Measurements from ENCODE around the gene SNRNP70.
"Not testable (repeated sequence)": the region's sequence is repeated elsewhere in the genome, so short reads cannot be mapped to it uniquely, and the experiment has no call there.

The SNRNP70 gene, protein sequence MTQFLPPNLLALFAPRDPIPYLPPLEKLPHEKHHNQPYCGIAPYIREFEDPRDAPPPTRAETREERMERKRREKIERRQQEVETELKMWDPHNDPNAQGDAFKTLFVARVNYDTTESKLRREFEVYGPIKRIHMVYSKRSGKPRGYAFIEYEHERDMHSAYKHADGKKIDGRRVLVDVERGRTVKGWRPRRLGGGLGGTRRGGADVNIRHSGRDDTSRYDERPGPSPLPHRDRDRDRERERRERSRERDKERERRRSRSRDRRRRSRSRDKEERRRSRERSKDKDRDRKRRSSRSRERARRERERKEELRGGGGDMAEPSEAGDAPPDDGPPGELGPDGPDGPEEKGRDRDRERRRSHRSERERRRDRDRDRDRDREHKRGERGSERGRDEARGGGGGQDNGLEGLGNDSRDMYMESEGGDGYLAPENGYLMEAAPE

DNA sequence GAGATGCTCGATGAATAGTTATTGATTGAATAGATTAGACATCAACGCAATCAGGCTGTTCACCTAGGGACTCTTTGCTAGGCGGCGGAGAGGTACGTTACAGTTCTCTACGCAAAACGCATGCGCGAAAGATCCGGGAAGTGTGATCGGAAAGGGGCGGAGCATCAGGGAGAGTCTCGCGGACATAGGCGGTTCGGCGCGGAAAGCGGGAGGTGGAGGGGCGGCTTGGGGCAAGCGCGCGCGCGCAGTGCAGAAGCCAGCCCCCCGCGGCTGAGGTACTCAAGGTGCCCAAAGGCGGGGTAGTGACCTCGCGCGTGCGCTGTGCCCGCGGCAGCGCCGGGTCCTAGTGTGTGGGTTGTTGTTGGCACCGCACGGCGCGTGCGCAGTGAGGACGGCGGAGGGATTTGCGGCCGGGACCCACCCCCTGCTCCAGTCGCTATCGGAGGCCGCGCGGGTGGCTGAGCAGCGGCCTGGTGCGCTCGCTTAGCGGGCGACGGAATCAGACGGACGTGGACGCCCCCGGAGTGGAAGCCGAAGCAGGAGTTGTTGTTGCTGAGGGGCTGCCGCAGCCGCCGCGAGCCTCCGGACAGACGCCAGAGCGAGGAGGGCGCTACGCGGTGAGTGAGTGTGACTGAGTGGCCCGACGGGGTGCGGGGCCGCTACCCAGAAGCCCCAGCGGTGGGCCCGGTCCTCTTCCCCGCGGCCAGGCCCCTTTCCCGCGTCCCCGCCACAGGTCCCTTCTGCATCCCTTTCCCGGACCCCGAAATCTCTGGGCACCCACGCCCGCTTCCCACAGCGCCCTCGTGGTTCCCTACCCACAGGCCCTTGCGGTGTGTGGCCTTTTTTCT, at the start of gene SNRNP70:
Gene SNRNP70 (plus strand): TSS at position 432 of the 848 bp plus-strand sequence. CDS start 964 bp downstream, outside the sequence.
- DNase-seq = peak; percentile 98

DNA sequence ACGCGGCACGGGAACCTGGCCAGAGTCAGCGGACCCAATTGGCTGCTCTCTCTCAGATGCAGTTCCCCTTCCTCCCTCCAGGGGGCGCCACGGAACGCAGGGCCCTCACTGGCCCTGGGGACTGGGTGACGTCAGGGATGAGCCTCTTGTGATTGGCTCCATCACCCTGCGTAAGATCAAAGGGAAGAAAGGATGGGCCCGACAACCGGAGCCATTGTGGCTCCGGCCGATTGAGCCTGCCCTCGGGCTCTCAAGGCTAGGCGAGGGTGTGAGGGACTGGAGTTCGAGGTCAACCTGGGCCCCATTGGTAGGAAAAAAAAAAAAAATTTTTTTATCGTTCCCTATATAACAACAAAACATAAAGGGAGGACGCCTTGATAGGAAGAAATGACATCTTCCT, 48.4 kb upstream of the SNRNP70 start, which contains the start of gene CGB1:
Gene CGB1 (minus strand): TSS at position 81 of the 400 bp plus-strand sequence. CDS start 184 bp downstream, outside the sequence.
- DNase-seq = peak; percentile 24

DNA sequence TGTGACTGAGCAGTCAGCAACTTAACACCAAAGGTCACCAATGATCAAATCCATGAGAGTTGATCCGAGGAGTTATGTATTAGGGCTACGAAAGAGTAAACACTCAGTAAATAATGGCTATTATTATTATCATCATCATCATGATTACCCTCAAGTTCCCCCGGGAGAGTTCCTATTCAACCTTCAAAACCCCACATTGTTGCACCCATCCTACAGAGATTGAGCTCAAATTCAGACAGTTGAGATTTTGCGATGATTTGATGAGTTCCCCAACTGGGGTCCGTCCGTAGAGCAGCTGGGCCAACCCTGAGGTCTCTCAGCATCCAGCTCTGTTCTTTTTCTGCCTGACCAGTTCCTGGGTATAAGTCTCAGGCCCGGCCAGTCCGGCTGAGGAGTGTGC, 47.1 kb upstream of the SNRNP70 start:
- DNase-seq = not testable (repeated sequence)

DNA sequence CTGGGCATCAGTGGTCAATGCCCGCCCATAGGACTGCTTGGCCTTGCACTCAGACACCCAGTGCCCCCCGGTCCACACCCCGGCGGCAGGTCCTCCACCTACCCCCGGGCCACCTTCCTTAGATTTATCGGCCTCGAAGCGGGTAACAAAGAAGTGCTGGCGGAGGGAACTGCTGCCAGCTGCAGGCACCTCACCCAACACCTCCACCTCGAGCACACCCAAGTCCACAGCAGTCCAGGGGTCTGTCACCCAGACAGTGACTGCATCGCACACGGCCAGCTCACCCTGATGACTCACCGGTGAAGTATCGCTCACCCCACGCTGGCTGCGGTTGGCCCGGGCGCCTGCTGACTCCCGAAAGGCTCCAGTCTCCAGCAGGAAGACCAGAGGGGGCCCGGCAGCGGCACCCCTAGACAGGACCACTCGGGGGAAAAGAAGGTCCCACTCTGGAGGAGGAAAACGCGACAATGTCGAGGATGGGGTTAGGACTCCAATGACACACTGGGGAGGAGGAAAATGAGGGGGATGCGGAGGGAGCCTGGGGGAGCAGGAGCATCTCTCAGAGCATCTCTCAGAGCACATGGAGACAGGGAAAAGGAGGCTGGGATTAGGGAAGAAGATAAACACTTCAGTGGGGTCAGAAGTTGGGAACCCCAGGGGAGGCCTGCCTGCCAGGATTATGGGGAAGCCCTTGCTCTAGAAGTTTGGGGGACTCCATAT, 46.5 kb upstream of the SNRNP70 start:
- DNase-seq = not testable (repeated sequence)

DNA sequence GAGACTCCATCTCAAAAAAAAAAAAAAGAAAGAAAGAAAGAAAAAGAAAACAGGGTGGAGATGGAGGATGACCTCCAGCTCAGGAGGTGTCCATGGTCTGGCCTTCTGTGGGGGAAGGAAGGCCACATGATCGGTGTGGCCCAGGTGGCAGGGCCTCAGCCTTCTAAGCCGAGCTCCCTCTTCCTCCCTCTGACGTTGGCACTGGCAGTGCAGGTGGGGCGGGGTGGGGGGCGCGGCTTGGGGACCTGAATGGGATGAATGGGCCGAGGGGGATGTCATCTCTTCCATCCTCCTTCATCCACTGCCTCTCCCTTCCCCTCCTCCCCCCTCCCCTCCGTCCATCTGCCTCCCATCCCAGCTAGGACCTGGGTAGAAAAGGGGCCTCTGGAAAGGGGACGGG, 45.5 kb upstream of the SNRNP70 start:
- not testable (repeated sequence) for DNase-seq

DNA sequence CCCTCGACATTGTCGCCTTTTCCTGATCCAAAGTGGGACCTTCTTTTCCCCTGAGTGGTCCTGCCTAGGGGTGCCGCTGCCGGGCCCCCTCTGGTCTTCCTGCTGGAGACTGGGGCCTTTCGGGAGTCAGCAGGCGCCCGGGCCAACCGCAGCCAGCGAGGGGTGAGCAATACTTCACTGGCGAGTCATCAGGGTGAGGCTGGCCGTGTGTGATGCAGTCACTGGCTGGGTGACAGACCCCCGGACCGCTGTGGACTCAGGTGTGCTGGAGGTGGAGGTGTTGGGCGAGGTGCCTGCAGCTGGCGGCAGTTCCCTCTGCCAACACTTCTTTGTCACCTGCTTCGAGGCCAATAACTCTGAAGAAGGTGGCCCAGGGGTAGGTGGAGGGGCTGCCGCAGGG, 43.1 kb upstream of the SNRNP70 start:
- DNase-seq = no peak

DNA sequence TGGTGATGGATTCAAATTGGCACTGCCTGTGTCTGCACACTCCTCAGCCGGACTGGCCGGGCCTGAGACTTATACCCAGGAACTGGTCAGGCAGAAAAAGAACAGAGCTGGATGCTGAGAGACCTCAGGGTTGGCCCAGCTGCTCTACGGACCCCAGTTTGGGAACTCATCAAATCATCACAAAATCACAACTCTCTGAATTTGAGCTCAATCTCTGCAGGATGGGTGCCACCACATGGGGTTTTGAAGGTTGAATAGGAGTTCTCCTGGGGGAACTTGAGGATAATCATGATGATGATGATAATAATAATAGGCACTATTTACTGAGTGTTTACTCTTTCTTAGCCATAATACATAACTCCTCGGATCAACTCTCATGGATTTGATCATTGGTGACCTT, 42.6 kb upstream of the SNRNP70 start:
- DNase-seq = not testable (repeated sequence)

DNA sequence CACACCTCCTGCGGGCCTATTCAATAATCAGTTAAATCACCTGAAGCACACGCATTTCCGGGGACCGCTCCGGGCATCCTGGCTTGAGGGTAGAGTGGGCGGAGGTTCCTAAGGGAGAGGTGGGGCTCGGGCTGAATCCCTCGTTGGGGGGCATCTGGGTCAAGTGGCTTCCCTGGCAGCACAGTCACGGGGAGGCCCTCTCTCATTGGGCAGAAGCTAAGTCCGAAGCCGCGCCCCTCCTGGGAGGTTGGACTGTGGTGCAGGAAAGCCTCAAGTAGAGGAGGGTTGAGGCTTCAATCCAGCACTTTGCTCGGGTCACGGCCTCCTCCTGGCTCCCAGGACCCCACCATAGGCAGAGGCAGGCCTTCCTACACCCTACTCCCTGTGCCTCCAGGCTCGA, 41.7 kb upstream of the SNRNP70 start, which contains the start of gene CGB5:
Gene CGB5 (plus strand): TSS at position 301 of the 400 bp plus-strand sequence. CDS start 362 bp downstream, outside the sequence.
- not testable (repeated sequence) for DNase-seq

DNA sequence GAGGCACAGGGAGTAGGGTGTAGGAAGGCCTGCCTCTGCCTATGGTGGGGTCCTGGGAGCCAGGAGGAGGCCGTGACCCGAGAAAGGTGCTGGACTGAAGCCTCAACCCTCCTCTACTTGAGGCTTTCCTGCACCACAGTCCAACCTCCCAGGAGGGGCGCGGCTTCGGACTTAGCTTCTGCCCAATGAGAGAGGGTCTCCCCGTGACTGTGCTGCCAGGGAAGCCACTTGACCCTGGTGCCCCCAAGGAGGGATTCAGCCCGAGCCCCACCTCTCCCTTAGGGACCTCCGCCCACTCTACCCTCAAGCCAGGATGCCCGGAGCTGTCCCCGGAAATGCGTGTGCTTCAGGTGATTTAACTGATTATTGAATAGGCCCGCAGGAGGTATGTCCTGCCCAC, 36.2 kb upstream of the SNRNP70 start, which contains the start of gene CGB8:
Gene CGB8 (minus strand): TSS at position 101 of the 400 bp plus-strand sequence. CDS start 372 bp downstream, outside the sequence.
- DNase-seq = not testable (repeated sequence)

DNA sequence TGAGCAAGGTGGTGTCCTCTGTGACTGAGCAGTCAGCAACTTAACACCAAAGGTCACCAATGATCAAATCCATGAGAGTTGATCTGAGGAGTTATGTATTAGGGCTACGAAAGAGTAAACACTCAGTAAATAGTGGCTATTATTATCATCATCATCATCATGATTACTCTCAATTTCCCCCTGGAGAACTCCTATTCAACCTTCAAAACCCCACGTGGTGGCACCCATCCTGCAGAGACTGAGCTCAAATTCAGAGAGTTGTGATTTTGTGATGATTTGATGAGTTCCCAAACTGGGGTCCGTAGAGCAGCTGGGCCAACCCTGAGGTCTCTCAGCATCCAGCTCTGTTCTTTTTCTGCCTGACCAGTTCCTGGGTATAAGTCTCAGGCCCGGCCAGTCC, 35.4 kb upstream of the SNRNP70 start:
- not testable (repeated sequence) for DNase-seq

DNA sequence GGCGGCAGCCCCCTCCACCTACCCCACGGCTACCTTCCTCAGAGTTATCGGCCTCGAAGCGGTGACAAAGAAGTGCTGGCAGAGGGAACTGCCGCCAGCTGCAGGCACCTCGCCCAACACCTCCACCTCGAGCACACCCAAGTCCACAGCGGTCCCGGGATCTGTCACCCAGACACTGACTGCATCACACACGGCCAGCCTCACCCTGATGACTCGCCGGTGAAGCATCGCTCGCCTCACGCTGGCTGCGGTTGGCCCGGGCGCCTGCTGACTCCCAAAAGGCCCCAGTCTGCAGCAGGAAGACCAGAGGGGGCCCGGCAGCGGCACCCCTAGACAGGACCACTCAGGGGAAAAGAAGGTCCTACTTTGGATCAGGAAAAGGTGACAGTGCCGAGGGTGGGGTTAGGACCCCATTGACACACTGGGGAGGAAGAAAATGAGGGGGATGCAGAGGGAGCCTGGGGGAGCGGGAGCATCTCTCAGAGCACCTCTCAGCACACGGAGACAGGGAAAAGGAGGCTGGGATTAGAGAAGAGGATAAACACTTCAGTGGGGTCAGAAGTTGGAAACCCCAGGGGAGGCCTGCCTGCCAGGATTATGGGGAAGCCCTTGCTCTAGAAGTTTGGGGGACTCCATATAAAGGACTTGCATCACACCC, 34.7 kb upstream of the SNRNP70 start:
- not testable (repeated sequence) for DNase-seq

DNA sequence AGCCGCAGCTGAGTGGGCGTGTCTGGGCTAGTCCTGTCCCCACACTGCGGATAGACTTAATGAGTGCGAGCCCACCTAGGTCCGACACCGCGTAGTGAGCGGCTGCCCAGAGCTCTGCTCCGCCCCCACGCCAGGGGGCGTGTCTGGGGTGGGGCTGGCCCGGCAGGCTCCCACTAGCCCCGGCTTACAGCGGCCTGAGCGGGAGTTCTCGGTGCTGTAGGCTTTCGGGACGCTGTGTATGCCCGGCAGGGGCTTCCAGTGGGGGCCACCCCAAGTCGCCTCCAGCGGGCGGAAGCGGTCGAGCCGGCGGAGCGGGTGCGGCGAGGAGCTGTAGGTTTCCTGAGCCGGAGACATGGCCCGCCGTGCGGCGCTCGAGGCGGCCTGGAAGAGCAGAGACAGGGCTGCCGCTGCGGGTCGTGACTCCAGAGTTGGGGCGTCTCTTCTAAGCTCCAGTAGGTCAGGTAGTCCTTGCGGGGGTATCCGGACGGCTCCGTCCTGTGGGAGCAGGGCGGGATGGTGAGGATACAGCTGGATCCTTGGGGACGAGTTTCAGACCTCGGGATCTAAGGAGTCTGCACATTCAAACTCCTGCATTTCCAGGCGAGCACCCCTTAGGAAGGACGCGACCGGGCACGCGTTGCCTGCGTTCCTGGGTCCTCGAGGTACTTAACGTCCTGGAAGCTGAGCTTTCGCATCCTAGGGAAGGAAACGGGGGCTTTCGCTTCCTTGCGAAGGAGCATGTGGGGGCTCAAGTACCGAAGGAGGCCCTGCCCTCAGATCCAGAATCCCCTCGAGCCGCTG, 28.9 kb upstream of the SNRNP70 start:
- DNase-seq = peak; percentile 43

DNA sequence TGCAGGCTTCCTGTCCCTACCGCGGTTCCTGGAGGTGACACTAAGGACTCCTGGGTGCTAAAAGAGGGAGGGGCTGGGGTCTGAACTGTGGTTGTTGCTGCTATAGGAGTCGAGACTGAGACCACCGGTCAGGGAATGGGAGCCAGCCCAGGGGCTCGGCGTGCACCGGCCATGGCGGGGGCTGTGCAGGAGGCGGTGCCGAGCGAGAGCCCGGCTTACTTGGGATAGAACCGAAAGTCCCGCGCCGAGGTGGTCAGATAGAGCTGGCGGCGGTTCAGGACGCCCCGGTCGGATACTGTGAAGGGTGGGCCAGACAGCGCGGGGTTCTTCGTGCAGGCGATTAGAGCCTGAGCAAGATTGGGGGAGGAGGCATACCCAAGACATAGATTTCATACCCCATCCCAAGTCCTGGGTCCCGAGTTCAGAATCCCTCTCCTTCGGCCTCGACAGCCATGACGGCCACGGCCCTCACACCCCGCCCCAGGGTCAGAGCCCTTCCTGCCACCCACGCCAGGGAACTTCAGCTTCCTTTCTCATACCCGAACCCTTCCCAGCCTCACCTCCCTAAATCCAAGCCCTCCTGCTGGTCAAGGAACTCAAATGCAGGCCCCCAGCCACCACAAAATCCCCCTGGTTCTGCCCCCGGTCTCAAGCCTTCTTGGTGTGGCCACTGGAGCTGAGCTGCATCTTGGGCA, 28.2 kb upstream of the SNRNP70 start:
- not testable (repeated sequence) for DNase-seq

DNA sequence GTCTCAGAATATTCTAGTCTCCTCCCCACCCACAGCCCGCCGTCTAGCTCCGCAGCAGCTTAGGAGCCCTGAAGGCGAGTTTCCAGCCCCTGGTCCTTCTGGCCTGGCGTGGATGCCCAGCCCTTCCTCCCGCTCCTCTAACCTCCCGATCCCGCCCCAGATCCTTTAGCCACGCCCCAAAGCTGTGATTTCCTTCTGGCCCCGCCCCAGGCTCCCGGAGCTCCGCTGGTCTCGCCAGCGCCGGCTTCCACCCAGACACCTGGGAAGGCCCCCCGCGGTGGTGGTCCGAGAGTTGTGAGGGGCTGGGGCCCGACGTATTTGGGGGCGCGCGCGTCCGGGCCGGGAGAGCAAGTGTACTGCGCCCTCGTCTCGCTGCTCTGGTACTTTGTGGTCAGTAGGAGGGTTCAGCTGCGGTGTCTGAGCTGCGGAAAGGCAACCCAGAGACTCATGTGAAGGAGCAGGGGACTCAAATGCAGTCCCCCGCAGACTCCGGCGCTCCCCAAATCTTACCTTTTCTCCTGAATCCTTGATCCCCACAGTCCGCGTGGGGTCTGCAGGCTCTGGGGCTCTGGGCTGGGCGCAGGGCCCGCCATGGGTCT, 27.5 kb upstream of the SNRNP70 start, which contains the start of gene CGB7:
Gene CGB7 (minus strand): TSS at position 114 of the 599 bp plus-strand sequence. CDS start 2,374 bp downstream, outside the sequence.
- peak; percentile 28 for DNase-seq

DNA sequence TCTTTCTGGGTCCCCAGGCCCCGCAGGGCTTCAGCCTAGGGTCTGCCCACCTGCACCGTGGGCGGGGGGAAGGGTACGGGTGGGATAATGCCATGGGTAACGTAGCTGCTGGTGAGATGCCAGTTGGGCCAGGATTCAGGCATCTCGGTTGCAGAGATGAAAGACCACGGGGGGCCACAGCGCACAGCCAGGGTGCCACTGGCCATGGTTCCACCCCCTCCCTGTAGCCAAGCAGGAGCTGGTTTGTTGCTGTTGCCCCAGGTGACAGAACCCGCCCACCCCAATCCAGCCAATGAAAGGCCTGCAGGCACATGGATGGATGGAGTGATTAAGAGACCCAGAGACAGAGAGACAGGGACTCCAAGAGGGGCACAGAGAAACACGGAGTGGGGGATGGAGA, 26.7 kb upstream of the SNRNP70 start:
- DNase-seq = no peak

DNA sequence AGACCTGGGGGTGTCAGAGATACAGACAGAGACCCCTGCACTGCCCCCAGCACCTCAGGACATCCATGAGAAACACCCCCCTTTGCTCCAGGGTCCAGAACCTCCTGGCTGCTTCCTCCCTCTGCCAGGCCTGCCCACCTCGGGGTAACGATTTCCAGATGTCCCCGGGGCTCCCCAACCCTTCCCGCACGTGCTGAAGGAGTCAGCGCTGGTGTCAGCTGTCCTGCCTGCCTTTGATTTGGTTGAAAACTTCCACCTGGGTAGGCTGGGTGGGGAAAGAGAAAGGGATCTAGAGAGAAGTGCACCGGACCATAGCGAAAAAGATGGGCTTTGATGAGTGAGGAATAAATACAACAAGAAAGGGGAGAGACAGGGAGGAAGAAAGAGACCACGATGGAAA, 26.2 kb upstream of the SNRNP70 start:
- DNase-seq = no peak

DNA sequence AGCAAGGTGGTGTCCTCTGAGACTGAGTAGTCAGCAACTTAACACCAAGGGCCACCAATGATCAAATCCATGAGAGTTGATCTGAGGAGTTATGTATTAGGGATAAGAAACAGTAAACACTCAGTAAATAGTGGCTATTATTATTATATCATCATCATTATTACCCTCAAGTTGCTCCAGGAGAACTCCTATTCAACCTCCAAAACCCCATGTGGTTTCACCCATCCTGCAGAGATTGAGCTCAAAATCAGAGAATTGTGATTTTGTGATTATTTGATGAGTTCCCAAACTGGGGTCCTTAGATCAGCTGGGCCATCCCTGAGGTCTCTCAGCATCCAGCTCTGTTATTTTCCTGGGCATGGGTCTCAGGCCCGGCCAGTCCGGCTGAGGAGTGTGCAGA, 24.3 kb upstream of the SNRNP70 start:
- DNase-seq = no peak

DNA sequence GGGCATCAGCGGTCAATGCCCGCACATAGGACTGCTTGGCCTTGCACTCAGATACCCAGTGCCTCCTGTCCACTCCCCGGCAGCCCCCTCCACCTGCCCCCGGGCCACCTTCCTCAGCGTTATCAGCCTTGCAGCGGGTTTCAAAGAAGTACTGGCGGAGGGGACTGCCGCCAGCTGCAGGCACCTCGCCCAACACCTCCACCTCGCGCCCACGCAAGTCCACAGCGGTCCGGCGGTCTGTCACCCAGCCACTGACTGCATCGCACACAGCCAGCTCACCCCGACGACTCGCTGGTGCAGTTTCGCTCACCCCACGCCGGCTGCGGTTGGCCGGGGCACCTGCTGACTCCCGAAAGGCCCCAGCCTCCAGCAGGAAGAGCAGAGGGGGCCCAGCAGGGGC, 23.8 kb upstream of the SNRNP70 start:
- no peak for DNase-seq

DNA sequence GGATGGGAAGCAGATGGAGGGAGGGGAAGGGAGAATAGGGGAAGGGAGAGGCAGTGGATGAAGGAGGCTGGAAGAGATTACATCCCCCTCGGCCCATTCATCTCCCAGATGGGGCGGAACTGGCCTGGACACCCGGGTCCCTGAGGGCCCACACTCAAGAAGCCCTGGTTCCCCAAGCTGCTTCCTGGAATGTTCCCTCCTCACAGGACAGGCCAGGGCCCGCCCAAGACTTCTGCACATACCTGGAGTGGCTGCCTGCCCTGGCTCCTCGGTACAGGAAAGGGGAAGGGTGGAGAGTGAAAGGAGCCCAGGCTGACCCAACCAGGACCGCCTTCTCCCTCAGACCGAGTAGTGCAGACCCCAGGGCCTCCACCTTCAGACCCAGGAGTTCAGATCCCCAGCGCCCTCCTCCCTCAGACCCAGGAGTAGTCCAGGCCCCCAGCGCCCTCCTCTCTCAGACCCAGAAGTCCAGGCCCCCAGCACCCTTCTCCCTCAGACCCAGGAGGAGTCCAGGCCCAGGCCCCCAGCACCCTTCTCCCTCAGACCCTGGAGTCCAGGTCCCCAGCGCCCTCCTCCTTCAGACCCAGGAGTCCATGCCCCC, 21.1 kb upstream of the SNRNP70 start:
- no peak for DNase-seq

Data from activated CD4-positive, alpha-beta T cell treated with anti-CD3 and anti-CD28 coated beads, Interleukin-2, amount 50 U/mL, for 1 hour (primary cell).